DOHH2 (cell line): ENCODE results near the gene GATA6.

Experiments
- CTCF ChIP-seq: fragments of 200-600 bp; sonication (generic); IDR thresholded peaks from one replicate; pipeline ENCODE4 v1.5.1; 2014; ENCODE audit warnings: antibody characterized with exemption, mild to moderate bottlenecking, low read depth, low read length; ENCODE audit not compliant: poor library complexity, severe bottlenecking
- EZH2phosphoT487 ChIP-seq: fragments of 200-600 bp; sonication (generic); IDR thresholded peaks from 2 replicates; pipeline ENCODE4 v1.6.1; 2017; ENCODE audit warnings: borderline replicate concordance, mild to moderate bottlenecking, antibody characterized with exemption, low read length, moderate library complexity, mixed read lengths

GRCh38 chr18:22204996-22205395, 35.6 kb downstream of the GATA6 start:
- TF ChIP-seq EZH2phosphoT487, result no peak
- TF ChIP-seq CTCF, result no peak
